NCI-H1930 (cell line): ENCODE results near the gene BTBD7.

Source experiments
- DNase-seq, 2 experiments: peaks; one replicate each; lab custom pipeline; 2025; lab: John Stamatoyannopoulos, UW

The BTBD7 gene

GRCh38 chr14:93330609-93331000, 2.2 kb downstream of the BTBD7 start:
- DNase-seq, result no peak

GRCh38 chr14:93329965-93330608, 2.7 kb downstream of the BTBD7 start:
- DNase-seq, result no peak

- no peak for DNase-seq
Measured at GRCh38 chr14:93328546-93328945, 4.3 kb downstream of the BTBD7 start.

- no peak for DNase-seq
Measured at GRCh38 chr14:93326196-93326595, 6.6 kb downstream of the BTBD7 start.

- DNase-seq, result no peak
Measured at GRCh38 chr14:93323600-93324174, 9.1 kb downstream of the BTBD7 start.

GRCh38 chr14:93322929-93323599, 9.8 kb downstream of the BTBD7 start:
- no peak for DNase-seq

GRCh38 chr14:93320489-93320888, 12.3 kb downstream of the BTBD7 start:
- no peak for DNase-seq

GRCh38 chr14:93319958-93320357, 12.9 kb downstream of the BTBD7 start:
- DNase-seq, result no peak

GRCh38 chr14:93319494-93319893, 13.3 kb downstream of the BTBD7 start:
- no peak for DNase-seq

GRCh38 chr14:93318927-93319326, 13.9 kb downstream of the BTBD7 start:
- DNase-seq, result no peak

- no peak for DNase-seq
Measured at GRCh38 chr14:93317875-93318807, 14.7 kb downstream of the BTBD7 start.

GRCh38 chr14:93317210-93317874, 15.5 kb downstream of the BTBD7 start:
- DNase-seq, result no peak

GRCh38 chr14:93316716-93317115, 16.1 kb downstream of the BTBD7 start:
- DNase-seq, result no peak

GRCh38 chr14:93315575-93315974, 17.3 kb downstream of the BTBD7 start:
- DNase-seq, result no peak

- no peak for DNase-seq
Measured at GRCh38 chr14:93311082-93311481, 21.8 kb downstream of the BTBD7 start.

GRCh38 chr14:93309427-93309966, 23.3 kb downstream of the BTBD7 start:
- no peak for DNase-seq

- no peak for DNase-seq
Measured at GRCh38 chr14:93308686-93309345, 24.0 kb downstream of the BTBD7 start.

- DNase-seq, result no peak
Measured at GRCh38 chr14:93306812-93307211, 26.0 kb downstream of the BTBD7 start.

GRCh38 chr14:93305725-93306418, 27.0 kb downstream of the BTBD7 start:
- no peak for DNase-seq

GRCh38 chr14:93304771-93305170, 28.1 kb downstream of the BTBD7 start:
- DNase-seq, result no peak
